ENCODE results near the gene XIRP1. TPM values are rescaled to one million over a fixed set of nuclear protein-coding genes. Genes with fewer than 3 reads are reported as not detected.

XIRP1 gene
- total and polyA plus RNA-seq, 2 donors (not counting 1 experiment from before 2014, with no cell fraction given) = 0.05 TPM; not detected in 1

- no peak for DNase-seq (ENCODE audit: low read depth in 2 of 2)
- Histone ChIP-seq H3K36me3 (ENCODE audit: control insufficient read depth, insufficient read depth, low read length) (peaks cover under 1% of the 10 kb centered on the region), H3K4me2 (ENCODE audit: extremely low read depth, insufficient read depth, low read length) (no peak overlapping the region), H4K20me1 (ENCODE audit: control insufficient read depth, extremely low read depth, insufficient read depth, low read length) (no peaks in the 10 kb centered on the region), H3K27ac (ENCODE audit: insufficient read depth, low read length) (no peak overlapping the region), H2AFZ (ENCODE audit: low read length) (no peak overlapping the region), H3K9ac (ENCODE audit: insufficient read depth, low read length) (no peak overlapping the region), H3K9me3 (ENCODE audit: control insufficient read depth, insufficient read depth, low read depth, low read length) (no peaks in the 10 kb centered on the region), H3K4me1 (ENCODE audit: control insufficient read depth, extremely low read depth, insufficient read depth, low read length) (no peaks in the 10 kb centered on the region), H3K79me2 (ENCODE audit: control insufficient read depth, insufficient read depth, low read length) (peaks cover 4% of the 10 kb centered on the region), H3K4me3 (replicated peaks in 1 of 4; ENCODE audit: control extremely low read depth in 1 of 4, insufficient read depth in 1 of 4, low read depth in 3 of 4, low read length in 4 of 4) (no peak overlapping the region), H3K27me3 (ENCODE audit: control insufficient read depth, insufficient read depth, low read length) (no peaks in the 10 kb centered on the region)
- TF ChIP-seq CTCF (conservative IDR thresholded peaks at IDR 0.05 in 1 of 2, IDR thresholded peaks at IDR 0.05 in 1 of 2; ENCODE audit: low read depth in 1 of 2, low read length in 2 of 2) = no peak
- no peak for TF ChIP-seq EZH2 (IDR thresholded peaks at IDR 0.05; ENCODE audit: low read length, missing control alignments)
Measured at GRCh38 chr3:39137435-39137936, 54.9 kb downstream of the XIRP1 start.

DNA sequence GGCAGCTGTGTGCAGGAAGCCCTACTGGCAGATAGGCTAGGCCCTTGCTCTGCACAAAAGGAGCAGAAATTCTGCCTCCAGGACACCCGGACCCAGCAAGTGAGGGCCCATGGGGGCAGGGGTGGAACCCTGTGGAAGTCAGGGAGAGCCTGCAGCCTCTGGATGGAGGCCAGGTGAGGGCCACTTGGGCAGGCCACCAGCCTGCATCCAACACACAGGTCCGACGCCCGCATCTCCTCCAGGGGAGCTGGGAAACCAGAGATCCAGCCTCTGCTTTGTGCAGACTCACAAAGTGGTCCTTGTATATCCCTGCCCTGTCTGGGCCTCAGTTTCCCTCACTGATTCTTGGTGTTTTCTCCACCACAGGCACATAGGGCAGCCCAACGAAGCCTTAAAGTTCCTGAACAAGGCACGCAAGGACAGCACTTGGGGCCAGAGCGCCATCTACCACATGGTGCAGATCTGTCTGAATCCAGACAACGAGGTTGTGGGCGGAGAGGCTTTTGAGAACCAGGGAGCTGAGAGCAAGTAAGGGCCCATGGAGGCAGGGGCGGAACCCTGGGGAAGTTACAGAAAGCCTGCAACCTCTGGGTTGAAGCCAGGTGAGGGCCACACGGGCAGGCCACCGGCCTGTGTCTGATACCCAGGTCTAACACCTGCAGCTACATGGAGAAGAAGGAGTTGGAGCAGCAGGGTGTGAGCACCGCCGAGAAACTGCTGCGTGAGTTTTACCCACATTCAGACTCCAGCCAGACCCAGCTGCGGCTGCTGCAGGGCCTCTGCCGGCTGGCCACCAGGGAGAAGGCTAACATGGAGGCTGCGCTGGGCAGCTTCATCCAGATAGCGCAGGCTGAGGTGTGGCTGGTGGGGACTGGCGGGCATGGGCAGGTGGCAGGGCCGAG lies 55.6 kb downstream of the XIRP1 start:
- no peaks in the 10 kb centered on the region for H3K36me3 ChIP-seq (ENCODE audit: control insufficient read depth, insufficient read depth, low read length)
- H3K9ac ChIP-seq (ENCODE audit: insufficient read depth, low read length) = no peak overlapping the region
- no peak overlapping the region for H2AFZ ChIP-seq (ENCODE audit: low read length)
- no peaks in the 10 kb centered on the region for H3K4me1 ChIP-seq (ENCODE audit: control insufficient read depth, extremely low read depth, insufficient read depth, low read length)
- TF ChIP-seq EZH2 (IDR thresholded peaks at IDR 0.05; ENCODE audit: low read length, missing control alignments) = no peak
- no peak for TF ChIP-seq CTCF (conservative IDR thresholded peaks at IDR 0.05 in 1 of 2, IDR thresholded peaks at IDR 0.05 in 1 of 2; ENCODE audit: low read depth in 1 of 2, low read length in 2 of 2)
- no peak for DNase-seq (ENCODE audit: low read depth in 2 of 2)
- H4K20me1 ChIP-seq (ENCODE audit: control insufficient read depth, extremely low read depth, insufficient read depth, low read length) = no peaks in the 10 kb centered on the region
- H3K4me3 ChIP-seq (replicated peaks in 1 of 4; ENCODE audit: control extremely low read depth in 1 of 4, insufficient read depth in 1 of 4, low read depth in 3 of 4, low read length in 4 of 4) = no peak overlapping the region
- H3K79me2 ChIP-seq (ENCODE audit: control insufficient read depth, insufficient read depth, low read length) = no peaks in the 10 kb centered on the region
- H3K9me3 ChIP-seq (ENCODE audit: control insufficient read depth, insufficient read depth, low read depth, low read length) = no peaks in the 10 kb centered on the region
- H3K27me3 ChIP-seq (ENCODE audit: control insufficient read depth, insufficient read depth, low read length) = no peaks in the 10 kb centered on the region
- H3K27ac ChIP-seq (ENCODE audit: insufficient read depth, low read length) = no peak overlapping the region
- no peak overlapping the region for H3K4me2 ChIP-seq (ENCODE audit: extremely low read depth, insufficient read depth, low read length)

- Histone ChIP-seq H3K79me2 (ENCODE audit: control insufficient read depth, insufficient read depth, low read length) (no peaks in the 10 kb centered on the region), H3K9me3 (ENCODE audit: control insufficient read depth, insufficient read depth, low read depth, low read length) (no peaks in the 10 kb centered on the region), H4K20me1 (ENCODE audit: control insufficient read depth, extremely low read depth, insufficient read depth, low read length) (no peaks in the 10 kb centered on the region), H2AFZ (ENCODE audit: low read length) (no peak overlapping the region), H3K4me3 (replicated peaks in 1 of 4; ENCODE audit: control extremely low read depth in 1 of 4, insufficient read depth in 1 of 4, low read depth in 3 of 4, low read length in 4 of 4) (no peak overlapping the region), H3K36me3 (ENCODE audit: control insufficient read depth, insufficient read depth, low read length) (no peaks in the 10 kb centered on the region), H3K27ac (ENCODE audit: insufficient read depth, low read length) (no peak overlapping the region), H3K27me3 (ENCODE audit: control insufficient read depth, insufficient read depth, low read length) (no peaks in the 10 kb centered on the region), H3K9ac (ENCODE audit: insufficient read depth, low read length) (no peak overlapping the region), H3K4me1 (ENCODE audit: control insufficient read depth, extremely low read depth, insufficient read depth, low read length) (no peaks in the 10 kb centered on the region), H3K4me2 (ENCODE audit: extremely low read depth, insufficient read depth, low read length) (no peak overlapping the region)
- DNase-seq (ENCODE audit: low read depth in 2 of 2) = no peak
- TF ChIP-seq EZH2 (IDR thresholded peaks at IDR 0.05; ENCODE audit: low read length, missing control alignments) = no peak
Measured at GRCh38 chr3:39135170-39135805, 57.1 kb downstream of the XIRP1 start.

Data from fibroblast of lung (primary cell).